Neural cell (in vitro differentiated cells): ENCODE data around the gene RELL2. TPM values are rescaled to one million over a fixed set of nuclear protein-coding genes. Genes with fewer than 3 reads are reported as not detected.

ENCODE experiments used
- H2AFZ ChIP-seq: fragments of 200-600, 300-800 bp; sonication (generic), shearing (Covaris generic); 2 replicates; pipeline ENCODE4 v1.6.0; 2014; ENCODE audit warnings: low read depth, mild to moderate bottlenecking, antibody characterized with exemption, low read length, moderate library complexity
- H3F3A ChIP-seq: fragments of 200-600 bp; shearing (Covaris generic); 2 replicates; pipeline ENCODE4 v1.6.1; 2016; ENCODE audit warnings: mild to moderate bottlenecking, moderate library complexity, mixed read lengths, antibody characterized with exemption, low read length; ENCODE audit not compliant: insufficient read depth, poor library complexity, severe bottlenecking
- H3K27ac ChIP-seq: fragments of 200-600, 300-800 bp; sonication (generic), shearing (Covaris generic); 2 replicates; pipeline ENCODE4 v1.5.1; 2014; ENCODE audit warnings: mild to moderate bottlenecking, low read length, moderate library complexity
- H3K27me3 ChIP-seq: fragments of 300-800, 200-600 bp; sonication (generic), shearing (Covaris generic); 2 replicates; pipeline ENCODE4 v1.6.0; 2014; ENCODE audit warnings: mild to moderate bottlenecking, low read depth, low read length, moderate library complexity; ENCODE audit not compliant: insufficient read depth
- H3K36me3 ChIP-seq: fragments of 300-800, 200-600 bp; sonication (generic), shearing (Covaris generic); 2 replicates; pipeline ENCODE4 v1.5.1; 2014; ENCODE audit warnings: mild to moderate bottlenecking, antibody characterized with exemption, low read length, moderate library complexity; ENCODE audit not compliant: insufficient read depth
- H3K4me2 ChIP-seq: fragments of 300-800, 200-600 bp; sonication (generic), shearing (Covaris generic); 2 replicates; pipeline ENCODE4 v1.6.0; 2014; ENCODE audit warnings: mild to moderate bottlenecking, low read length
- H3K4me3 ChIP-seq: fragments of 300-800, 200-600 bp; sonication (generic), shearing (Covaris generic); 2 replicates; pipeline ENCODE4 v1.5.1; 2014; ENCODE audit warnings: mild to moderate bottlenecking, low read length, moderate library complexity
- H3K79me2 ChIP-seq: fragments of 200-600 bp; shearing (Covaris generic); replicated peaks from 2 replicates; pipeline ENCODE4 v1.6.0; 2014; ENCODE audit warnings: mild to moderate bottlenecking, low read length, moderate library complexity; ENCODE audit not compliant: insufficient read depth
- H3K9ac ChIP-seq: fragments of 300-800, 200-600 bp; sonication (generic), shearing (Covaris generic); 2 replicates; pipeline ENCODE4 v1.6.1; 2016; ENCODE audit warnings: mild to moderate bottlenecking, low read length, mixed read lengths
- H3K9me2 ChIP-seq: fragments of 200-600 bp; shearing (Covaris generic); 2 replicates; pipeline ENCODE4 v1.6.1; 2016; ENCODE audit warnings: mild to moderate bottlenecking, low read length, mixed read lengths; ENCODE audit not compliant: insufficient read depth
- H3K9me3 ChIP-seq: fragments of 200-600, 300-800 bp; sonication (generic), shearing (Covaris generic); 2 replicates; pipeline ENCODE4 v1.6.1; 2016; ENCODE audit warnings: mild to moderate bottlenecking, mixed run types, low read length, moderate library complexity, mixed read lengths
- H4K20me1 ChIP-seq: fragments of 200-600 bp; shearing (Covaris generic); 2 replicates; pipeline ENCODE4 v1.6.1; 2016; ENCODE audit warnings: mild to moderate bottlenecking, mixed run types; ENCODE audit not compliant: insufficient read depth
- CTCF ChIP-seq: fragments of 450-650 bp; IDR thresholded peaks from 2 replicates; pipeline ENCODE4 v1.5.1; 2014; ENCODE audit warnings: antibody characterized with exemption, mild to moderate bottlenecking, moderate library complexity; ENCODE audit not compliant: poor library complexity, severe bottlenecking
- EP300 ChIP-seq: fragments of 450-650 bp; conservative IDR thresholded peaks from 2 replicates; pipeline ENCODE4 v1.6.1; 2014; ENCODE audit warnings: antibody characterized with exemption, mild to moderate bottlenecking, moderate library complexity; ENCODE audit not compliant: poor library complexity, severe bottlenecking
- EZH2 ChIP-seq: fragments of 200-600, 300-800 bp; shearing (Covaris generic), sonication (generic); IDR thresholded peaks from 2 replicates; pipeline ENCODE4 v1.6.1; 2014; ENCODE audit warnings: antibody characterized with exemption, low read length, borderline replicate concordance, mild to moderate bottlenecking; ENCODE audit not compliant: insufficient read depth, poor library complexity, severe bottlenecking
- MXI1 ChIP-seq: fragments of 450-650 bp; conservative IDR thresholded peaks from 2 replicates; pipeline ENCODE4 v1.6.1; 2014; ENCODE audit warnings: antibody characterized with exemption, mild to moderate bottlenecking; ENCODE audit not compliant: poor library complexity, severe bottlenecking
- POLR2AphosphoS5 ChIP-seq: IDR thresholded peaks from 2 replicates; pipeline ENCODE4 v1.6.1; 2012
- RAD21 ChIP-seq: fragments of 450-650 bp; conservative IDR thresholded peaks from 2 replicates; pipeline ENCODE4 v1.6.1; 2014; ENCODE audit warnings: antibody characterized with exemption, mild to moderate bottlenecking, moderate library complexity
- REST ChIP-seq: IDR thresholded peaks from 2 replicates; pipeline ENCODE4 v1.6.1; 2012; ENCODE audit warnings: borderline replicate concordance
- SMC3 ChIP-seq: fragments of 450-650 bp; conservative IDR thresholded peaks from 2 replicates; pipeline ENCODE4 v1.6.1; 2014; ENCODE audit warnings: antibody characterized with exemption, mild to moderate bottlenecking, moderate library complexity; ENCODE audit not compliant: poor library complexity
- TAF1 ChIP-seq: IDR thresholded peaks from 2 replicates; pipeline ENCODE4 v1.6.1; 2012; ENCODE audit warnings: low read depth
- polyA plus RNA-seq: library from polyadenylated mRNA; depleted of rRNA; stranded (reverse); fragments of >200 nt; gene quantifications from 2 replicates; pipeline ENCODE4 v1.2.3, GENCODE V29; 2014

RELL2 gene
- polyA plus RNA-seq, 1 donor from 2014 or later = 44.9 TPM

GRCh38 chr5:141647242-141647641 lies 10.4 kb downstream of the RELL2 start:
- Histone ChIP-seq H3K36me3 (no peaks in the 10 kb centered on the region), H3K27me3 (peaks cover 5% of the 10 kb centered on the region), H3F3A (no peaks in the 10 kb centered on the region), H4K20me1 (no peaks in the 10 kb centered on the region), H3K9me3 (no peaks in the 10 kb centered on the region), H2AFZ (no peak overlapping the region), H3K79me2 (no peaks in the 10 kb centered on the region), H3K27ac (no peak overlapping the region), H3K9ac (no peak overlapping the region), H3K4me2 (no peak overlapping the region), H3K4me3 (no peak overlapping the region), H3K9me2 (no peaks in the 10 kb centered on the region)
- TF ChIP-seq CTCF (no peak), MXI1 (no peak), REST (no peak), RAD21 (no peak), EZH2 (no peak), SMC3 (no peak), EP300 (no peak), TAF1 (no peak), POLR2AphosphoS5 (no peak)

GRCh38 chr5:141647851-141648250 lies 11.1 kb downstream of the RELL2 start:
- Histone ChIP-seq H2AFZ (no peak overlapping the region), H3K79me2 (no peaks in the 10 kb centered on the region), H3K9me3 (no peaks in the 10 kb centered on the region), H3F3A (no peaks in the 10 kb centered on the region), H3K4me3 (no peak overlapping the region), H3K9me2 (no peaks in the 10 kb centered on the region), H4K20me1 (no peaks in the 10 kb centered on the region), H3K9ac (no peak overlapping the region), H3K36me3 (no peaks in the 10 kb centered on the region), H3K27me3 (peaks cover 5% of the 10 kb centered on the region), H3K27ac (no peak overlapping the region), H3K4me2 (no peak overlapping the region)
- TF ChIP-seq MXI1 = no peak
- no peak for TF ChIP-seq EP300
- TF ChIP-seq REST = no peak
- no peak for TF ChIP-seq RAD21
- TF ChIP-seq SMC3 = no peak
- TF ChIP-seq TAF1 = no peak
- TF ChIP-seq CTCF = no peak
- TF ChIP-seq POLR2AphosphoS5 = no peak
- no peak for TF ChIP-seq EZH2
